ENCODE data around the gene CPN2.

GRCh38 chr3:194294895-194295214 lies 56.3 kb downstream of the CPN2 start:
- TF ChIP-seq POLR2A (IDR thresholded peaks at IDR 0.05): no peak
- no peak for TF ChIP-seq CTCF (IDR thresholded peaks at IDR 0.05)

Data from transverse colon (tissue), 3 donors.